NCI-H526 (cell line): ENCODE measurements around the gene BCS1L.

Experiments
- DNase-seq, 2 experiments: peaks; one replicate each; lab custom pipeline; 2025; lab: John Stamatoyannopoulos, UW

The BCS1L gene

GRCh38 chr2:218659988-218660358 is 490 bp downstream of the BCS1L start:
- peak in 1 of 2 experiments; percentile 41 for DNase-seq

GRCh38 chr2:218662377-218662776 is 2.9 kb downstream of the BCS1L start:
- DNase-seq: no peak

- no peak for DNase-seq
Measured at GRCh38 chr2:218662827-218663226, 3.3 kb downstream of the BCS1L start.

GRCh38 chr2:218663901-218664300 is 4.4 kb downstream of the BCS1L start:
- no peak for DNase-seq

DNA sequence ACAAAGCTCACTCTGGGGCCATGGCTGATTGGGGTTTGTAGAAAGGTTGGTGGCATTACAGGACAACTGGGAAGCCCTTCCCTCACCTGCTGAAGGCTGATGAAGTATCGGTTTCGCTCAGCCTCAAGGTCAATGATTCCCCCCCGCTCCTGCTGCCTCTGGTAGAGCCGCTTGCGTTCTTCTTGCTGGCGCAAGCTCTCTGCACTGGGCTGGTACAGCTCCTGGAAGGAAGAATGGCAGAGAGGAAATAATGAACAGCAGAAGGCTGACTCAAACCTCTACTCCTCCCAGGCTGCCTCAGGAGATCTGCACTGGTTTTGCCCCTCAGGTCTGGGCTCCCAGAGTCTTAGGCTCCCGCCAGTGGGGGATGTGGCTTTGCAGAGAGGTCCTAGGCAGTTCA is 5.2 kb downstream of the BCS1L start:
- DNase-seq: no peak

- DNase-seq: peak in 1 of 2 experiments; percentile 34
Measured at GRCh38 chr2:218671097-218671653, 11.7 kb downstream of the BCS1L start.

DNA sequence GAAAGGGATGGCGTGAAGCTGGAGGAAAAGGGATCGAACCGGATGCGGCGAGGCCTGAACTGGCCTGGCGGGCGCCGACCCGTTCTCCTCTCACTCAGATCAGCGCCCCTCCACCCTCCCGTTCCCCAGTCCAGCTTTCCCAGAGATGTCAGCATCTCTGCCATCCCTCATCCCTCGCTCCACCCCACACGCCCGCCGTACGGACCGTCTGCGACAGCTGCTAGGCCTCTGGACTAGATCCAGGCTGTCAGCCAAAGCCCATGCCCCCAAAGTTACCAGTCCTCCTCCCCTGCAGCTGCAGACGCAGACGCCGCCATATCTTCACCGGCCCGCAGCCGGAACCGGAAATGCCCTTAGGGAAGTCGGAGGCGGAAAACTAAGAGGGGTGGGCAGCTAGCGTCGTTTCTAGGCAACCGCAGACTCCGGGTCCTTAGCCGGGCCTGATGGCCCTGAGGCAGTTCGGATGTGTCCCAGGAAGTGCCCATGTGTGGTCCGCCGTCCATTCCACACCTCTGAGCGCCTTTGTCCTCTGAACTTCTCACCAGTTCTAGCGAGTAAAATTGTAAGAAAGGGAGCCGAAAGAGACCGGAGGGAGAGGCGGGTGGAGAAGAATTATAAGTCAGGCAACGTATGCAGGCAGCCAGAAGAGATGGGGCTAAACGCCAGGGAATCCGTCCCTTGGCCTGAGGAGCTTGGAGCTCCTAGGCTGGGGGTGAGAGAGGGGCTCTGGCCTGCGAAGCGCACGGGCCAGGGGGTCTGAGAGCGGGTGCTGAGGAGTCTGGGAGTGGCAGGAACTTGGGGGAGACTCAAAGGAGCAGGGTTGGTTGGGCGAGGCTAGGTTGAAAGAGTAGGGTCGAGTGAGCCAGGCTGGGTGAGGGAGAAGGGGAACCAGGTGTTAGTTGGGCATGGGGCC is 12.4 kb downstream of the BCS1L start, which contains the start of the genes RNF25 and STK36:
TSS of gene RNF25 (minus strand) at position 349 of the 913 bp plus-strand sequence. CDS start at position 317, 32 bp downstream.
TSS of gene STK36 (plus strand) at position 433 of the 913 bp plus-strand sequence. CDS start 744 bp downstream, outside the sequence.
- peak; percentile 86 to 93 for DNase-seq

- no peak for DNase-seq
Measured at GRCh38 chr2:218679119-218679518, 19.6 kb downstream of the BCS1L start.

- DNase-seq: no peak
Measured at GRCh38 chr2:218680061-218680460, 20.6 kb downstream of the BCS1L start.

DNA sequence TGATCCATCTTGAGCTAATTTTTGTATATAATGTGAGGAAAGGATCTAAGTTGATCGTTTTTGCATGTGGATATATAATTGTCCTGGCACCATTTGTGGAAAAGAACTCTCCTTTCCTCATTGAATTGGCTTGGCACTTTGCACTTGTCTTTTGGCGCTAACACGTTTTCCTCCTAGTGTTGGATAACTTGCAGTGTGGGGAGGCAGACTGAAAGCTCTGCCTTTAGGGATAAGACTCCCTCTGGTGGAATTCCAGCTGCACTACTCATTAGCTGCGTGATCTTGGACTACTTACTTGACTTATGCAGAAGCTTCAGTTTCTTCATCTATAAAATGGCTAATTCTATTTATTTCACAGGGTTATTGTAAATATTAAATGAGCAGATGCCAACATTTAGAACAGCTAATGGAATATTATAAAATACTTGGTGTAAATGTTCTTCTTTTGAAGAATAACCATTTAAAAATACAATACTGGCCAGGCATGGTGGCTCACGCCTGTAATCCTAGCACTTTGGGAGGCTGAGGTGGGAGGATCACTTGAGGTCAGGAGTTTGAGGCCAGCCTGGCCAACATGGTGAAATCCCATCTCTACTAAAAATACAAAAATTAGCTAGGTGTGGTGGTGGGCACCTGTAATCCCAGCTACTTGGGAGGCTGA is 28.0 kb downstream of the BCS1L start:
- peak; percentile 43 to 79 for DNase-seq

DNA sequence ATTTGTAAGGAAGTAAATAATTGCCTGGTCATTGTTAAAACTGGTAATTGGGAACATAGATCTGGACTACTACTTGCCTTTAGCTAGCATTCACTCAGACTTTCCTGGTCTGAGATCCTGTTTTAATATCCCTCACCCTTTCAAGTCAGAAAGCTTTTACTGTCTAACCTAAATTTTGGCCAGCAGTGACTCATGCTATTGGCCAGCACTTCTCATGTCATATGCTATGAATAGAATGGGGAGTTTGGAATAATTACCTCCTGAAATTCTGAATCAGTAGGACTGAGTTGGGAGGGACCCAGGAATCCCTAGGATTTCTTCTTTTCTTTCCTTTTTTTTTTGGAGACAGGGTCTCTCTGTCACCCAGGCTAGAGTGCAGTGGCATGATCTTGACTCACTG is 31.8 kb downstream of the BCS1L start:
- no peak for DNase-seq

- no peak for DNase-seq
Measured at GRCh38 chr2:218694405-218695145, 35.1 kb downstream of the BCS1L start.

DNA sequence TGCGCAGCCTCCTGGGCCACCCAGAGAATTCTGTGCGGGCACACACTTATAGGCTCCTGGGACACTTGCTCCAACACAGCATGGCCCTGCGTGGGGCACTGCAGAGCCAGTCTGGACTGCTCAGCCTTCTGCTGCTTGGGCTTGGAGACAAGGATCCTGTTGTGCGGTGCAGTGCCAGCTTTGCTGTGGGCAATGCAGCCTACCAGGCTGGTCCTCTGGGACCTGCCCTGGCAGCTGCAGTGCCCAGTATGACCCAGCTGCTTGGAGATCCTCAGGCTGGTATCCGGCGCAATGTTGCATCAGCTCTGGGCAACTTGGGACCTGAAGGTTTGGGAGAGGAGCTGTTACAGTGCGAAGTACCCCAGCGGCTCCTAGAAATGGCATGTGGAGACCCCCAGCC is 39.4 kb downstream of the BCS1L start:
- DNase-seq: no peak

GRCh38 chr2:218701806-218702205 is 42.3 kb downstream of the BCS1L start:
- DNase-seq: no peak

DNA sequence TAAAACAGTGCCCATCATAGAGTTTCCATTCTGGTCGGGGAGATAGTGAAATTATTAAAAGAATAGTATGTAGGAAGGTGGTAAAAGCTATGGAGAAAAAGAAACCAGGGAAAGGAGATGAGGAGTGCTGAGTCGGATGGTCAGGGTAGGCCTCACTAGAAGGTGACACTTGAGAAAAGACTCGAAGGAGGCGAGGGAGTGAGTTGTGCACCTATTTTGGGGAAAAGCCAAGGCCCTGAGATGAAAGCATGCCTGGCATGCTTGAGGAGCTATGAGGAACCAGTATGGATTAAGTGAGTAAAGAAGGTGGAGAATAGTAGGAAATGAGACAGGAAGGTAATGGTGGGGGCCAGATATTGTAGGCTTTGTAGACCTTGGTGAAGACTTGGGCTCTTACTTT is 43.9 kb downstream of the BCS1L start:
- no peak for DNase-seq

DNA sequence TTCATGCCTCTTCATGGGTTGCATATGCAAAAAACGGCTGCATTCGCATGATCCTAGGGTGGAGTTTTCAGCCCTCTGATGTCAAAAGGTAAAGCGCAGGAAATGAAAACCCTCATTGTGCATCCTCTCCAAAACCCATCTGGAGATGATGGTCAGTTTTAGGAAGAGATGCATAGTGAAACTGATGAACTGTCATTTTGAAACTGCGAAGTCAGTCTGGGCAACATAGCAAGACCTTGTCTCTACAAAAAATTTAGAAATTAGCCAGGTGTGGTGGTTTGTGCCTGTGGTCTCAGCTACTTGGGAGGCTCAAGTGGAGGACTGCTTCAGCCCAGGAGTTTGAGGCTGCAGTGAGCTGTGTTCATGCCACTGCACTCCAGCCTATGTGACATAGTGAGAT is 48.6 kb downstream of the BCS1L start:
- DNase-seq: no peak

GRCh38 chr2:218709908-218710307 is 50.4 kb downstream of the BCS1L start:
- no peak for DNase-seq

DNA sequence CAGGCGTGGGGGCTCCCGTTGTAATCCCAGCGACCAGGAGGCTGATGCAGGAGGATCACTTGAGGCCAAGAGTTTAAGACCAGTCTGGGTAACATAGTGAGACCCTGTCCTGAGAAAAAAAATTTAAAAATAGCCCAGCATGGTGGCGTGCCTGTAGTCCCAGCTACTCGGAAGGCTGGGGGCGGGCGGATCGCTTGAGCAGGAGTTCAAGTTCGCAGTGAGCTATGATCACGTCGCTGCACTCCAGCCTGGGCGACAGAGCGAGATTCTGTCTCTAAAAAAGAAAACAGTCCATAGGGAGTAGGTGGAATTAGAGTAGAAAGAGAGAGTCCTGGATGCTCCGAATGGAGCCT is 50.8 kb downstream of the BCS1L start:
- DNase-seq: no peak

DNA sequence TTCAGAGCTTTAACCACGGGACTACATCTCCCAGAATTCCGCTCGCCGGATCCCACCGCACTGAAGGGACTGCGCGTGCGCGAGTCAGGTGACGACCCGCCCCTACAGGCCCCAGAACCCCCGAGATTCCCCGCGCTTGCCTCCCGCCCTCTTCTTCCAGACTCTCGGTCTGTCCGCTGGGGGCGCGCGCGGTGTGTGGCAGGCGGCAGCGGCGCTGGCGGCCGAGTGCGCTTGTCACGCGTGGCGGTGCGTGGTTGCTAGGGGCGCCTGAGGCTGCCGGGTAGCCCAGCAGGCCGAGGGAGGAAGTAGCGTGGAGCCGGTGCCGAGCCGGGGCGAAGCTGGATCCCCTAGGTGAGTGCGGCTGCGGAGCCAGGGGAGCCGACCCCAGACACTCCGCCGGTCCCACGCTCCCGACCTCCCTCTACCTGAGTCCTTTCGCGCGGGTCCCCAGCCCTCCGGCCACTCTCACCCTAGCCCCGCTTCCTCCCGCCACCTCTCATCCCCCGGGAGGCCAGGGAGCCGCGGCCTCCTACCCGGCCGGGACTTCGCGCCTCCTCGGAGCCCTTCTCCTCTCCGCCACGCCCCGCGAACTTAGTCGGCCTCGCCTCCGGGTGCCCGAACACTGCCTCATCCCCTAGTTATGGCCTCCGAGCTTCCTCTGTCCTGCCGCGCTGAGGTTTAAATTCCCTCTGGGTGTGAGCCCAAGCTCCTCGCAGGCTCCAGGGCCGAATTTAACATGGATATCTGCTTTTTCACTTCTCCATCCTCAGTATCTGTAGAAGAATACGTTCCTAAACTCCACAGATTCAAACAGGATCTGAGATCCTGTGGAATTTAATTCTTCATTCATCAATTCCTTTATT is 51.4 kb downstream of the BCS1L start, which contains the start of gene TTLL4:
TSS of gene TTLL4 (plus strand) at position 149 of the 863 bp plus-strand sequence. CDS start 26,842 bp downstream, outside the sequence.
- DNase-seq: peak; percentile 93 to 98

- DNase-seq: no peak
Measured at GRCh38 chr2:218711550-218711929, 52.1 kb downstream of the BCS1L start.
